HEK293 (cell line): ENCODE data around the gene TKTL1.

Experiments
- CTCF ChIA-PET: fragments of 350-600 bp; formaldehyde crosslinking; extraction: SDS; loops from one replicate; lab custom pipeline; 2021; ENCODE audit warnings: antibody characterized with exemption; lab: Yijun Ruan, JAX
- POLR2A ChIA-PET: fragments of 300-600 bp; formaldehyde crosslinking; extraction: SDS; loops from one replicate; lab custom pipeline; 2020; ENCODE audit warnings: antibody characterized with exemption, inconsistent platforms; lab: Yijun Ruan, JAX
- H3K27ac ChIP-seq: fragments of 200-500 bp; sonication (Bioruptor generic); 2 replicates; pipeline ENCODE4 v1.5.1; 2014; ENCODE audit warnings: low read depth, low read length, control low read depth, inconsistent platforms; ENCODE audit errors: extremely low read depth
- H3K36me3 ChIP-seq, 2 experiments: fragments of 200-500 bp in 1 of 2; sonication (Bioruptor generic) in 1 of 2; 1 replicate in 1 of 2; 2 replicates in 1 of 2; pipeline ENCODE4 v1.5.1; 2014 to 2017; ENCODE audit warnings: inconsistent platforms in 2 of 2, low read length in 2 of 2; ENCODE audit not compliant: control insufficient read depth in 2 of 2, insufficient read depth in 1 of 2
- H3K4me1 ChIP-seq: fragments of 200-500 bp; sonication (Bioruptor generic); 2 replicates; pipeline ENCODE4 v1.5.1; 2014; ENCODE audit warnings: mild to moderate bottlenecking, low read length, inconsistent platforms; ENCODE audit not compliant: control insufficient read depth, insufficient read depth
- H3K4me3 ChIP-seq: 2 replicates; pipeline ENCODE4 v1.5.1; 2011; ENCODE audit warnings: low read depth, mild to moderate bottlenecking, control low read depth, low read length, moderate library complexity
- H3K9me3 ChIP-seq: fragments of 200-500 bp; sonication (Bioruptor generic); 2 replicates; pipeline ENCODE4 v1.5.1; 2014; ENCODE audit warnings: low read depth, low read length, inconsistent platforms; ENCODE audit not compliant: control insufficient read depth, insufficient read depth
- BCL11A ChIP-seq: fragments of 450-650 bp; formaldehyde crosslinking; IDR thresholded peaks from 2 replicates; pipeline ENCODE4 v1.5.1; 2016; ENCODE audit warnings: low read depth, missing biosample characterization, missing genetic modification characterization
- EGR2 ChIP-seq: fragments of 450-650 bp; formaldehyde crosslinking; IDR thresholded peaks from 2 replicates; pipeline ENCODE4 v1.5.1; 2016; ENCODE audit warnings: low read depth, missing biosample characterization, missing genetic modification characterization
- ELK4 ChIP-seq: IDR thresholded peaks from 2 replicates; pipeline ENCODE4 v1.6.1; 2011; ENCODE audit warnings: mild to moderate bottlenecking, low read depth, low read length, borderline replicate concordance
- GLIS2 ChIP-seq: fragments of 450-650 bp; formaldehyde crosslinking; IDR thresholded peaks from 2 replicates; pipeline ENCODE4 v1.5.1; 2016; ENCODE audit warnings: missing biosample characterization, missing genetic modification characterization
- HIC1 ChIP-seq: fragments of 450-650 bp; formaldehyde crosslinking; IDR thresholded peaks from 2 replicates; pipeline ENCODE4 v1.5.1; 2016; ENCODE audit warnings: missing biosample characterization, missing genetic modification characterization
- PRDM4 ChIP-seq: fragments of 450-650 bp; formaldehyde crosslinking; IDR thresholded peaks from 2 replicates; pipeline ENCODE4 v1.5.1; 2017; ENCODE audit warnings: missing biosample characterization, missing genetic modification characterization
- REPIN1 ChIP-seq: fragments of 450-650 bp; formaldehyde crosslinking; IDR thresholded peaks from 2 replicates; pipeline ENCODE4 v1.5.1; 2017; ENCODE audit warnings: missing biosample characterization, missing genetic modification characterization, low read depth
- WT1 ChIP-seq: fragments of 450-650 bp; formaldehyde crosslinking; IDR thresholded peaks from 2 replicates; pipeline ENCODE4 v1.5.1; 2016; ENCODE audit warnings: missing biosample characterization, missing genetic modification characterization
- ZBTB17 ChIP-seq: fragments of 450-650 bp; formaldehyde crosslinking; IDR thresholded peaks from 2 replicates; pipeline ENCODE4 v1.5.1; 2016; ENCODE audit warnings: missing biosample characterization, missing genetic modification characterization
- ZBTB48 ChIP-seq: fragments of 450-650 bp; formaldehyde crosslinking; IDR thresholded peaks from 2 replicates; pipeline ENCODE4 v1.5.1; 2016; ENCODE audit warnings: missing biosample characterization, missing genetic modification characterization
- ZBTB8A ChIP-seq: fragments of 450-650 bp; formaldehyde crosslinking; IDR thresholded peaks from 2 replicates; pipeline ENCODE4 v1.5.1; 2016; ENCODE audit warnings: missing biosample characterization, missing genetic modification characterization
- ZIC2 ChIP-seq: fragments of 450-650 bp; formaldehyde crosslinking; IDR thresholded peaks from 2 replicates; pipeline ENCODE4 v1.5.1; 2016; ENCODE audit warnings: missing biosample characterization, missing genetic modification characterization
- ZNF121 ChIP-seq: fragments of 450-650 bp; formaldehyde crosslinking; IDR thresholded peaks from 2 replicates; pipeline ENCODE4 v1.5.1; 2016; ENCODE audit warnings: missing biosample characterization, missing genetic modification characterization
- ZNF2 ChIP-seq: fragments of 450-650 bp; formaldehyde crosslinking; IDR thresholded peaks from 2 replicates; pipeline ENCODE4 v1.5.1; 2016; ENCODE audit warnings: missing biosample characterization, missing genetic modification characterization
- ZNF335 ChIP-seq: fragments of 450-650 bp; formaldehyde crosslinking; conservative IDR thresholded peaks from 2 replicates; pipeline ENCODE4 v1.5.1; 2016; ENCODE audit warnings: missing biosample characterization, missing genetic modification characterization
- ZNF521 ChIP-seq: fragments of 450-650 bp; formaldehyde crosslinking; IDR thresholded peaks from 2 replicates; pipeline ENCODE4 v1.5.1; 2017; ENCODE audit warnings: missing biosample characterization, mild to moderate bottlenecking, missing genetic modification characterization
- ZNF555 ChIP-seq: fragments of 450-650 bp; formaldehyde crosslinking; conservative IDR thresholded peaks from 2 replicates; pipeline ENCODE4 v1.5.1; 2017; ENCODE audit warnings: missing biosample characterization, mild to moderate bottlenecking, missing genetic modification characterization, inconsistent platforms
- TF ChIP-seq, protein P1 (sequence below): fragments of 450-650 bp; formaldehyde crosslinking; IDR thresholded peaks from 2 replicates; pipeline ENCODE4 v1.5.1; 2016; ENCODE audit warnings: missing biosample characterization, missing genetic modification characterization
- TF ChIP-seq, protein P2 (sequence below): fragments of 450-650 bp; formaldehyde crosslinking; IDR thresholded peaks from 2 replicates; pipeline ENCODE4 v1.5.1; 2016; ENCODE audit warnings: missing biosample characterization, missing genetic modification characterization, borderline replicate concordance

The TKTL1 gene

GRCh38 chrX:154374313-154375155, 78.9 kb downstream of the TKTL1 start, which contains the start of gene FLNA (continued):
- TF ChIP-seq PRDM4 = no peak

DNA sequence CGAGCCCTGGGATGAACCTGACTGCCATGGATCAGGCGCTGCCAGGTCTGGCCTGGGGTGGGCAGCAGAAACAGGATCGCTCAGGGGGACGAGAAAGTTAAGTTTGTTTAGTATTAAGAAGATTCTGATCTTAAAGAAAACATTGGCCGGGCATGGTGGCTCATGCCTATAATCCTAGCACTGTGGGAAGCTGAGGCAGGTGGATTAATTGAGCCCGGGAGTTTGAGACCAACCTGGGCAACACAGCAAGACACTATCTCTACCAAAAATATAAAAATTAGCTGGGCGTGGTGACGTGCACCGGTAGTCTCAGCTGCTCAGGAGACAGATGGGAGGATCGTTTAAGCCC, 79.5 kb downstream of the TKTL1 start:
- POLR2A ChIA-PET = interaction anchor here (1.4 to 2.4 kb wide), 2 partner anchors 8 to 10 kb away, joined by 3 to 19 read pairs; no protein-coding TSS in a partner anchor
- Histone ChIP-seq H3K36me3 (peaks cover 0 to 5% of the 10 kb centered on the region in 2 experiments; a peak in 1 of 3 replicates), H3K9me3 (no peaks in the 10 kb centered on the region), H3K4me3 (no peak overlapping the region; the same call in 1 of the 2 replicates), H3K4me1 (peaks cover 15% of the 10 kb centered on the region), H3K27ac (peak overlapping the region; percentile 66)
- CTCF ChIA-PET = interaction anchor here (1.2 to 3.8 kb wide), 3 partner anchors 152 to 361 kb away, joined by 3 to 29 read pairs (median 4); no protein-coding TSS in a partner anchor
- TF ChIP-seq WT1 (tag by site-specific recombination) = 0 out of 2 replicates have a peak, but pooled peaks have one; percentile 15
- TF ChIP-seq ZNF121 (tag by site-specific recombination) = peak; percentile 90
- TF ChIP-seq BCL11A (tag by site-specific recombination) = no peak
- no peak for TF ChIP-seq ELK4
- no peak for TF ChIP-seq REPIN1 (tag by site-specific recombination)
- TF ChIP-seq, protein P1, sequence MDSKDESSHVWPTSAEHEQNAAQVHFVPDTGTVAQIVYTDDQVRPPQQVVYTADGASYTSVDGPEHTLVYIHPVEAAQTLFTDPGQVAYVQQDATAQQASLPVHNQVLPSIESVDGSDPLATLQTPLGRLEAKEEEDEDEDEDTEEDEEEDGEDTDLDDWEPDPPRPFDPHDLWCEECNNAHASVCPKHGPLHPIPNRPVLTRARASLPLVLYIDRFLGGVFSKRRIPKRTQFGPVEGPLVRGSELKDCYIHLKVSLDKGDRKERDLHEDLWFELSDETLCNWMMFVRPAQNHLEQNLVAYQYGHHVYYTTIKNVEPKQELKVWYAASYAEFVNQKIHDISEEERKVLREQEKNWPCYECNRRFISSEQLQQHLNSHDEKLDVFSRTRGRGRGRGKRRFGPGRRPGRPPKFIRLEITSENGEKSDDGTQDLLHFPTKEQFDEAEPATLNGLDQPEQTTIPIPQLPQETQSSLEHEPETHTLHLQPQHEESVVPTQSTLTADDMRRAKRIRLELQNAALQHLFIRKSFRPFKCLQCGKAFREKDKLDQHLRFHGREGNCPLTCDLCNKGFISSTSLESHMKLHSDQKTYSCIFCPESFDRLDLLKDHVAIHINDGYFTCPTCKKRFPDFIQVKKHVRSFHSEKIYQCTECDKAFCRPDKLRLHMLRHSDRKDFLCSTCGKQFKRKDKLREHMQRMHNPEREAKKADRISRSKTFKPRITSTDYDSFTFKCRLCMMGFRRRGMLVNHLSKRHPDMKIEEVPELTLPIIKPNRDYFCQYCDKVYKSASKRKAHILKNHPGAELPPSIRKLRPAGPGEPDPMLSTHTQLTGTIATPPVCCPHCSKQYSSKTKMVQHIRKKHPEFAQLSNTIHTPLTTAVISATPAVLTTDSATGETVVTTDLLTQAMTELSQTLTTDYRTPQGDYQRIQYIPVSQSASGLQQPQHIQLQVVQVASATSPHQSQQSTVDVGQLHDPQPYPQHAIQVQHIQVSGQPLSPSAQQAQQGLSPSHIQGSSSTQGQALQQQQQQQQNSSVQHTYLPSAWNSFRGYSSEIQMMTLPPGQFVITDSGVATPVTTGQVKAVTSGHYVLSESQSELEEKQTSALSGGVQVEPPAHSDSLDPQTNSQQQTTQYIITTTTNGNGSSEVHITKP (tag by site-specific recombination) = peak; percentile 32; the same call in 1 of the 2 replicates
- peak; percentile 7 for TF ChIP-seq ZBTB8A (tag by site-specific recombination)
- TF ChIP-seq EGR2 (tag by site-specific recombination) = 0 out of 2 replicates have a peak, but pooled peaks have one; percentile 1
- TF ChIP-seq ZNF2 = 0 out of 2 replicates have a peak, but pooled peaks have one; percentile 1
- 0 out of 2 replicates have a peak, but pooled peaks have one; percentile 5 for TF ChIP-seq ZBTB48 (tag by site-specific recombination)
- peak; percentile 36; the same call in 1 of the 2 replicates for TF ChIP-seq ZBTB17 (tag by site-specific recombination)
- no peak for TF ChIP-seq ZNF521 (tag by site-specific recombination)
- TF ChIP-seq ZIC2 (tag by site-specific recombination) = 0 out of 2 replicates have a peak, but pooled peaks have one; percentile 33
- no peak for TF ChIP-seq ZNF555
- TF ChIP-seq ZNF335 (tag by site-specific recombination) = peak; percentile 55
- TF ChIP-seq, protein P2, sequence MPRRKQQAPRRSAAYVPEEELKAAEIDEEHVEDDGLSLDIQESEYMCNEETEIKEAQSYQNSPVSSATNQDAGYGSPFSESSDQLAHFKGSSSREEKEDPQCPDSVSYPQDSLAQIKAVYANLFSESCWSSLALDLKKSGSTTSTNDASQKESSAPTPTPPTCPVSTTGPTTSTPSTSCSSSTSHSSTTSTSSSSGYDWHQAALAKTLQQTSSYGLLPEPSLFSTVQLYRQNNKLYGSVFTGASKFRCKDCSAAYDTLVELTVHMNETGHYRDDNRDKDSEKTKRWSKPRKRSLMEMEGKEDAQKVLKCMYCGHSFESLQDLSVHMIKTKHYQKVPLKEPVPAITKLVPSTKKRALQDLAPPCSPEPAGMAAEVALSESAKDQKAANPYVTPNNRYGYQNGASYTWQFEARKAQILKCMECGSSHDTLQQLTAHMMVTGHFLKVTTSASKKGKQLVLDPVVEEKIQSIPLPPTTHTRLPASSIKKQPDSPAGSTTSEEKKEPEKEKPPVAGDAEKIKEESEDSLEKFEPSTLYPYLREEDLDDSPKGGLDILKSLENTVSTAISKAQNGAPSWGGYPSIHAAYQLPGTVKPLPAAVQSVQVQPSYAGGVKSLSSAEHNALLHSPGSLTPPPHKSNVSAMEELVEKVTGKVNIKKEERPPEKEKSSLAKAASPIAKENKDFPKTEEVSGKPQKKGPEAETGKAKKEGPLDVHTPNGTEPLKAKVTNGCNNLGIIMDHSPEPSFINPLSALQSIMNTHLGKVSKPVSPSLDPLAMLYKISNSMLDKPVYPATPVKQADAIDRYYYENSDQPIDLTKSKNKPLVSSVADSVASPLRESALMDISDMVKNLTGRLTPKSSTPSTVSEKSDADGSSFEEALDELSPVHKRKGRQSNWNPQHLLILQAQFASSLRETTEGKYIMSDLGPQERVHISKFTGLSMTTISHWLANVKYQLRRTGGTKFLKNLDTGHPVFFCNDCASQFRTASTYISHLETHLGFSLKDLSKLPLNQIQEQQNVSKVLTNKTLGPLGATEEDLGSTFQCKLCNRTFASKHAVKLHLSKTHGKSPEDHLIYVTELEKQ (tag by site-specific recombination) = no peak
- TF ChIP-seq GLIS2 (tag by site-specific recombination) = no peak
- TF ChIP-seq HIC1 (tag by site-specific recombination) = peak; percentile 56; the same call in 1 of the 2 replicates
